ENCODE results near the gene ZC3H10.
"Not testable (repeated sequence)": the region's sequence is repeated elsewhere in the genome, so short reads cannot be mapped to it uniquely, and the experiment has no call there.

The ZC3H10 gene, protein sequence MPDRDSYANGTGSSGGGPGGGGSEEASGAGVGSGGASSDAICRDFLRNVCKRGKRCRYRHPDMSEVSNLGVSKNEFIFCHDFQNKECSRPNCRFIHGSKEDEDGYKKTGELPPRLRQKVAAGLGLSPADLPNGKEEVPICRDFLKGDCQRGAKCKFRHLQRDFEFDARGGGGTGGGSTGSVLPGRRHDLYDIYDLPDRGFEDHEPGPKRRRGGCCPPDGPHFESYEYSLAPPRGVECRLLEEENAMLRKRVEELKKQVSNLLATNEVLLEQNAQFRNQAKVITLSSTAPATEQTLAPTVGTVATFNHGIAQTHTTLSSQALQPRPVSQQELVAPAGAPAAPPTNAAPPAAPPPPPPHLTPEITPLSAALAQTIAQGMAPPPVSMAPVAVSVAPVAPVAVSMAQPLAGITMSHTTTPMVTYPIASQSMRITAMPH

DNA sequence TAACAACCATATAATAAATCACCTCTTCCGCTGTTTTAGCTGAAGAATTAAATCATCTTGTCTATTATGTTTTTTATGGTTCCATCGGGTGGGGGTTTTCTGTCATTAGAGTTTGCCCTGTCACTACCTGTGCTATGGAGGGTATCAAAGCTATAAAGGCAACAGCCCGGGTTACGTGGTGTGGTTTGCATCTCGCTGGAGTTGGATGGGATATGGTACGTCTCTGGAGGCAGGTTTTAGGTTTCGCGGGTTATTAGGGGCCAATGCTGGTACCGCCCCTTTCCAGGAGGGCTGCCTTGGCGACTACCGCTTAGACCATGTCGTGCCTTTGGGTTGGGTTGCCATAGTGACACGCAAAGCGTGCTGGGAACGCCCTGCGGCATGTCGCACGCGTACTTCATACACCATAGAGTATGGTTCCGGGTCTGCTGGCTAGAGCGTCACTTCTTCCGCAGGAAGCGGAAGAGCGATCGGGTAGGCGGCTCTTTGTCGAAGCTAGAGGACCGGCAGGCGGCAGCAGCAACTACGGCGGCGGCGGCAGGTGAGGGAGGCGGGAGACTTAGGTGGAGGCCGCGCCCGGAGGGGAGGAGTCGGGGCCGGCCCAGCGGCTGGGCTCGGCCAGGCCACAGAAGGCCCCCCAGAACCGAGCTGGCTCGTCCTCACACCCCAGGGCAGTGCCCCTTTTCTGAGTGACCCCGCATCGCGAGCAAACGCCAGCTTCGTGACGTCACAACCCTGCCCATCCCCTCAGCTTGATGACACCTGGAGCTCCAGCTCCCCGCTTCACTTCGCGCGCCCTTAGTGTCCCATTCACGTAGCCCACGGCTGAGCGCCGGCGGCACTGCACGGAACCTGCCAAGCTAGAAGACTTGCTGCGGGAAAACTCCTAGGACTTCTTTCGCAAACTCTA, at the start of gene ZC3H10:
ZC3H10 (plus strand) TSS at position 489 of the 910 bp plus-strand sequence. CDS start 2,297 bp downstream, outside the sequence.
- DNase-seq, result peak; percentile 99

DNA sequence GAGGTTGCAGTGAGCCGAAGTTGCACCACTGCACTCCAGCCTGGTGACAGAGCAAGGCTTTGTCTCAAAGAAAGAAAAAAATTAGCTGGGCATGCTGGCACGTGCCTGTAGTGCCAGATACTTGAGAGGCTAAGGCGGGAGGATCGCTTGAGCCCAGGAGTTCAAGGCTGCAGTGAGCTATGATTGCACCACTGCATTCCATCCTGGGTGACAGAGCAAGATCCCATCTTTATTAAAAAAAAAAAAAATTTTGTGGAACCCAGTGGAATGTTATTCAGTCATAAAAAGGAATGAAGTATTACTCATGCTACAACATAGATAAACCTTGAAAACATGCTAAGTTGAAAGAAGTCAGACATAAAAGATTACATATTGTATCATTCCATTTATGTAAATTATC, 46.4 kb upstream of the ZC3H10 start:
- peak; percentile 27 for DNase-seq

DNA sequence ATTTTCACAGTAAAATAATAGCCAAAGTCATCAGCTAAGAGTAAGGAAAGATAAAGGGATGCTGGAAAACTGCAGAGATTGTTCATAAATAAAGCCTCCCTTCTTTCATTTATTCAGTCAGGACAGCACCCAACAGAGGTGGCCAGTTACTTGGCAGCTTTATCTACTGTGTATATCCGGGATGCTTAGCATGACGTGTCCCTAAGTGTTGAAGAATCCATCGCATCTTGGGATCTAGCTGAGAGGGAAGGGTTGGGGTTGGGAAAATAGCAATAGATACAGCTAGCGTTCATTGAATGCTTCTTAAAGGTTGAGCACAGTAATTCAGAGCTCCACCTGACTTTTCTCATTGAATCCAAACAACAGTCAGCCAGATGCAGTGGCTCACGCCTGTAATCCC, 43.7 kb upstream of the ZC3H10 start:
- no peak for DNase-seq

DNA sequence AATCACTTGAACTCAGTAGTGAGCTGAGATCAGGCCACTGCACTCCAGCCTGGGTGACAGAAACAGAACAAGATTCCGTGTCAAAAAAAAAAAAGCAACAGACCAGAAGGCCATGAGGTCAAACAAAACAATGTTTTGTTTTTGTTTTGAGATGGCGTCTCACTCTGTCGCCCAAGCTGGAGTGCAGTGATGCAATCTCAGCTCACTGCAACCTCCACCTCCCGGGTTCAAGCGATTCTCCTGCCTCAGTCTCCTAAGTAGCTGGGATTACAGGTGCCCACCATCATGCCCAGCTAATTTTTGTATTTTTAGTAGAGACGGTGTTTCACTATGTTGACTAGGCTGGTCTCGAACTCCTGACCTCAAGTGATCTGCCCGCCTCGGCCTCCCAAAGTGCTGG, 40.1 kb upstream of the ZC3H10 start:
- not testable (repeated sequence) for DNase-seq

DNA sequence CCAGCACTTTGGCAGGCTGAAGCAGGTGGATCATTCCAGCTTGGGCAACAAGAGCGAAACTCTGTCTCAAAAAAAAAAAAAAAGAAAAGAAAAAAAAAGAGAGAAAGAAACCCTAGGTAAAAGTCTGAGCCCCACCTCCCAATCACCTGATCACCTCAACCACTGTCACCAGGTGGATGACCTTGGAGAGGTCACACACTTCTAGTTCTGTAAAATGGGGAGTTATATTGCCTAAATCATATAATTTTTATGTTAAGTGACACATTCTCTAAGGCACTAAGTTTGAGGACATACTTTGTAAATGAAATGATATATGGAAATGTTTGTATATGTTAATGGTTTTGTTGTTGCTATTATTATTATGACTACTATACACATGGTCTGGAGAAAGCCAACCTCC, 39.6 kb upstream of the ZC3H10 start:
- no peak for DNase-seq

DNA sequence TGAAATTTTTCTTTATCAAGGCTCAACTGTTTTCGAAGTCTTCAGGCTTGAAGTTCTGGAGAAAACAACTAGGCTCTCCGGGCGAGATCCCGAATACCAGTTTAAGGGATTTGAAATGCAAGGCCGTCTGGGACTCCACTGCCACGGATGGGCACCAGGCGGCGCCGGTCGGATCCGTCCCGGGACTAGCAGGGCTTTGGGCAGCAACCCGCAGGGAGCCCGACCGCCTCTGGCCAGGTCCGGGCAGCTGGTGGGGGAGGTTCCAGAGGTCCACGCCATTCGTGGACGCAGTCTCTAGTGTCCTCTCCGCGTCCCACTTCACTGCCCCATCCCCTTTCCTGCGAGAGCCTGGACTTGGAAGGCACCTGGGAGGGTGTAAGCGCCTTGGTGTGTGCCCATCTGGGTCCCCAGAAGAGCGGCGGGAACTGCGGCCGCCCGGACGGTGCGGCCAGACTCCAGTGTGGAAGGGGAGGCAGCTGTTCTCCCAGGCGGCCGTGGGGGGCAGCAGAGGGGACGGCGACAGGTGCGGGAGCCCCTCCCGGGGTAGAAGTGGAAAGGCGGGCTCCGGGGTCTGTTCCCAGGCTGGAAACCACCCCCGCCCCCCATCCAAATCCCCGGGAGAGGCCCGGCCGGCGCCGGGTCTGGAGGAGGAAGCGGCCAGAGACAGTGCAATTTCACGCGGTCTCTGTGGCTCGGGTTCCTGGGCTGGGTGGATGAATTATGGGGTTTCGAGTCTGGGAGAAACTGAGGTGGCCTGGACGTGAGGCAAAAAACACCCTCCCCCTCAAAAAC, 38.9 kb upstream of the ZC3H10 start:
- DNase-seq, result peak; percentile 56

DNA sequence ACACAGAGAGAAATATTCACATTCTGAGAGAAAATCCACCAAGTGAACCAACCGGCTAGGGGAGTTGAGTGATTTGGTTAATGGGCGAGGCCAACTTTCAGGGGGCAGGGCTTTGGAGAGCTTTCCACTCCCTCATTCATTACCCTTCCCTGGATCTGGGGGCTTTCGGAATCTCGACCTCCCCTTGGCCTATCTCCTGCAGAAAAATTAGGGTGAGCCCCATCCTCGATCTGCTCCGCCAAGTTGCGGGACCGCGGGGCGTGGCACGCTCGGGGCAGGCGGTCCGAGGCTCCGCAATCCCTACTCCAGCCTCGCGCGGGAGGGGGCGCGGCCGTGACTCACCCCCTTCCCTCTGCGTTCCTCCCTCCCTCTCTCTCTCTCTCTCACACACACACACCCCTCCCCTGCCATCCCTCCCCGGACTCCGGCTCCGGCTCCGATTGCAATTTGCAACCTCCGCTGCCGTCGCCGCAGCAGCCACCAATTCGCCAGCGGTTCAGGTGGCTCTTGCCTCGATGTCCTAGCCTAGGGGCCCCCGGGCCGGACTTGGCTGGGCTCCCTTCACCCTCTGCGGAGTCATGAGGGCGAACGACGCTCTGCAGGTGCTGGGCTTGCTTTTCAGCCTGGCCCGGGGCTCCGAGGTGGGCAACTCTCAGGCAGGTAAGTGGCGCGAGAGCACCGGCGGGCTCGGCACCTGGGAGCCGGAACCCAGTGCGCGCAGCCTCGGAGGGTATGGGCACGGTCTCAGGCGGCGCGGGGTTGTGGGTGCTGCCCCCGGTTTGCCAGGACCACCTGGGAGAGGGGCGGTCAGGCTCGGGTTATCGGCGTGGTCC, 38.1 kb upstream of the ZC3H10 start, which contains the start of gene ERBB3:
ERBB3 (plus strand) TSS at position 443 of the 833 bp plus-strand sequence; CDS start at position 579, 136 bp downstream.
- peak; percentile 77 for DNase-seq

DNA sequence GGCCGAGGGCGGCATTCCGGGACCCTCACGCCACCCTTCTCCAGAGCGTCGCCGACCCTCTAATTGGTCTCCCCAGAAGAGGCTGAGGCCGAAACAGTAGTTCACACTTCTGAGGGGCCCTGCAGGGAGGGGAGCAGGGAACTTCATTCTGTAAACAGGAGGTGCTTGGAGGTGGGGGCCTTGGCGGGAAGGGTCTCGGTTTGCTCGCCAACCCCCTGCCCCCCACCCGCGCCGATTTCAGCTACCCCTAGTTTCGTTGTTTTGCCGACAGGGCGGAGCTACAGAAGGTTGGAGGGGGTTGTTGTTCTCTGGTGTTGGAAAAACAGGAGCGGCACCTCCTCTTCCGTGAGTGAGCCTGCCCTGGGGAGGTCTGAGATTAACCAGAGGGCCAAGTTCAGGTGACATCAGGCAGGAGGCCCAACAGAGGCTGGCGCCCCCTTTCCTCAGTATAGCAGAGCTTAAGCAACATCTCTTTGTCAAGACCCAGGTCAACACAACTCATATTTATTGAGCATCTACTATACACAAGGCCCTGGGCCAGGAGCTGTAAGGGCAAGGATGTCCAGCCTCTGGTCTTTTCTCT, 37.4 kb upstream of the ZC3H10 start:
- DNase-seq, result no peak

DNA sequence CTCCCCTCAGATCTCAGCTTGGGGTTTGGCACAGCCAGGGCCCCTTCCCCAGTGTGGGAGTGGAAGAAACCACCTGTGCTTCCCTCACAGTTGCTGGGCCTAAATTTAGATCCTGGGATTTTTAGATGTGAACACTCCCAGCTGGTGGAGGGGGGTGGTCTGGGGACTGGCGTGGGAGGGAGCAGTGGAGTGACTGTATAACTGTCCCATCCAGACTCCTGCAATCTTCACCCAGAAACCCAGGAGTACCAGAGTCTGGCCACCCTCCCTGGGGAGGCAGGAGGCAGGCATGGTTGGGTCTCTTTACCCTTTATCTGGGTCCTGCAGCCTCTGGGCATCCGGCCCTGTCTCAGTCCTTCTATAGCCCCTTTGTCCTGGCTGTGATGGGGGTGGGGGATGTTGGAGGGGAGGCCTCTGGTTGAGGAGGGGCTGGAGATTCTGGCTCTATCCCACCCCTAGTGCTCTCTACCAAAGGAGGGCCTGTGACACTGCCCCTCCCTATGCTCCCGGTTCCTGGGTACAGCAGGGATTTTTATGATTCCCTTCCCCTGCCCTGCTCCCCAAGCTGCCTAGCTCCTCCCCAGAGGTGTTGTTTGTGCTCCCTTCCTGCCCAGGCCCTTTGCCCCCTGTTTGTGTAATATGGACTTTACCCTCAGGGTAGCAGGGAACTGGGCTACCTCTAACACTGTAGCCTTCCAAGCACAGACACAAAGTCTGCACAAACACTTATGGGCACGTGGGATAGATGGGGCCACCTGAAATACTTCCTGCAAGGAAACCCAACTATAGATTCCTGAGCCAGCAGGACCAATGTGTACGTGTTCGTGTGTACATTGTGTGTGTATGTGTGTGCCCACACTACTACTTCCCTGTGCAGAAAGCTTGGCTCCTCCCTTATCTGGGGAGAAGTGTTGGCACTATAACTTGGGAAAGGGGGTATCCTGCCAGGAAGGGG, 36.4 kb upstream of the ZC3H10 start:
- no peak for DNase-seq

DNA sequence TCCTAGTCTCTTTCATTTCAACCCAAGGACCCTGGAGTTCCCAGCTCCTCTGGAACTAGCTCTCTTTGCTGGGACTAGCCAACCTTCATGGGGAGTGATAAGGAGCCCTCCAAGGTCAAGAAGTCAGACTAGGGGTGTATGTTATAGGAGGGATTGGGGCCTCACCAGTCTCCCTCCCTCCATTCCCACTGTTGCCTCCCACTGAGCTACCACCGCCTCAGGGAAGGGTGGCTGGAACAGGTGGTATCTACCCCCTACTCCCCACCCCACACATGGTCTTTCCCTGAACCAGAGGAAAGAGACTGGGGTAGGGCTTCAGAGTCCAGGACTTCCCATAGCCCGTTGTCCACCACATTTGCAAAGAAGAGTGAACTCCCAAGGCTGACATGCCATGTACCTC, 35.7 kb upstream of the ZC3H10 start:
- DNase-seq, result no peak

DNA sequence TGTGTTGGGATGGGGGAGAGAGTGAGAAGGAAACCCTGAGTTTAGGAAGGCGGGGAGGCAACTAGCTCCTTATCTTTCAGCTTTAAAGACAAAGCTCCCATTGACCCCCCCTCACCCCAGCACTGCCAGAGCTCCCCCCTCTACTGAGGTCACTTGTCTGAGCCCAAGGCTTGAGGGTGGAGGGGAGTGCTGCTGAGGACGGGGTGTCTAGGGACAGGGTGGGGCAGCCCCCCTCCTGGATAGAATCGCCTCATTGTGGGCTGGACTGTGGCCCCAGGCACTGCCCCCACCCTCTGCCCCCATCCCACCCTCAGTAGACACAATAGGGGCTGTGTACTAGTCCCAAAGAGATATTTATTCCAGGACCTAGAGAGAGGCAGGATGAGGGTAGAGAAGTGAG, 35.1 kb upstream of the ZC3H10 start:
- no peak for DNase-seq

DNA sequence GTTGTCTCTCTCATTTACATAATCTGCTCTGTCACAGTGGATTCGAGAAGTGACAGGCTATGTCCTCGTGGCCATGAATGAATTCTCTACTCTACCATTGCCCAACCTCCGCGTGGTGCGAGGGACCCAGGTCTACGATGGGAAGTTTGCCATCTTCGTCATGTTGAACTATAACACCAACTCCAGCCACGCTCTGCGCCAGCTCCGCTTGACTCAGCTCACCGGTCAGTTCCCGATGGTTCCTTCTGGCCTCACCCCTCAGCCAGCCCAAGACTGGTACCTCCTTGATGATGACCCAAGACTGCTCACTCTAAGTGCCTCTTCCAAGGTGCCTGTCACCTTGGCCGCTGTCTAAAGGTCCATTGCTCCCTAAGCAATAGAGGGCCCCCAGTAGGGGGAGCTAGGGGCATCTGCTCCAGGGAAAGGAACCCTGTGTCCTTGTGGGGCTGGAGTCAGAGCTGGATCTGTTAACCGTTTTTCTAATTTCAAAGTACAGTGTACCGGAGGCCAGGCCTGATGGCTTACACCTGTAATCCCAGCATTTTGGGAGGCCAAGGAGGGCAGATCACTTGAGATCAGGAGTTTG, 33.0 kb upstream of the ZC3H10 start:
- DNase-seq, result no peak

DNA sequence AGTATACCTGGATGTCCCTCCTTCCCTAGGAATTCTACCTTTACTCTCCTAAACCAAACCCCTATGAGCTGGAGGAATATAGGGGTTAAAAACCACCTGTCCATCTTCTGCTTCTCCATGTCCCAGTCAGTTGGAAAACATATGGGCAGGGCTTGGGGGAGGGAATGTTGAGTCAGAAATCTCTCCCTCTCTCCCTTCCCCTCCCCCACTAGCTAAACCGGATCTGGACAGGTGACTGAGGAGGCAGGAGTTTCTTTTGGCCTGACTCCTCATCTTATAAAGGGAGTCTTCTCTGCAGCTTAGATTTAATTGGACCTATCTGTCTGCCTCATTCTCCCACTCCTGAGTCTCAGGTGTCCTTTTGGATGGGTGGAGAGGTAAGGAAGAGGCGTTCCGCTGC, 32.0 kb upstream of the ZC3H10 start:
- DNase-seq, result no peak

DNA sequence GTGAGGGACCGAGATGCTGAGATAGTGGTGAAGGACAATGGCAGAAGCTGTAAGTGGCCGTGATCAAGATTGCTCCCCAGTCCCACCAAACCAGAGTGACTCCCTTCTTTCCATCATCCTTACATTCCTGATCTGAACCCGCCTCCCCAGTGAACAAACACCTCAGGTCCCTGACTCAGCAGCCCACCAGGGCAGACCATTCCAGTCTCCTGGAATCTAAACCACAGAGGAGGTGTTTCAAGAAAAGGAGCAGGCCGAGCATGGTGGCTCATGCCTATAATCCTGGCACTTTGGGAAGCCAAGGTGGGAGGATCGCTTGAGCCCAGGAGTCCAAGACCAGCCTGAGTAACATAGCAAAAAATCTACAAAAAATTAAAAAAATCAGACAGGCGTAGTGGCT, 31.5 kb upstream of the ZC3H10 start:
- no peak for DNase-seq

DNA sequence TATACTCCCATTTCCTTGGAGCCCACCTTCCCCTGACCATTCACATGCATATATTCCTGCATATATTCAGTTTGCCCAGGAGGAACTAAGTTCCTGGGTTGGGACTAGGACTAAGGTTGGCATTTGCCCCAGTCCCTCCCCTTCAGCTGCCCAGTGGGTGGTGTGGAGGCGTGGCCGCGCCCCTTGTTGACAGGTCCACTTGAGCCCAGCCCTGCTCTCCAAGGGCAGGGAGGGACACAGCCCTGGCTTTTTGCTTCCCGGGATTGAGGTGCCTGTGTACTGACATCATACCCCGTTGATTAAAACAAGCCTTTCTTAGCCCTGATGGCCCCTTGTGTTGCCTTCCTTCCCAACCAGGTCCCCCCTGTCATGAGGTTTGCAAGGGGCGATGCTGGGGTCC, 30.8 kb upstream of the ZC3H10 start:
- DNase-seq, result no peak

DNA sequence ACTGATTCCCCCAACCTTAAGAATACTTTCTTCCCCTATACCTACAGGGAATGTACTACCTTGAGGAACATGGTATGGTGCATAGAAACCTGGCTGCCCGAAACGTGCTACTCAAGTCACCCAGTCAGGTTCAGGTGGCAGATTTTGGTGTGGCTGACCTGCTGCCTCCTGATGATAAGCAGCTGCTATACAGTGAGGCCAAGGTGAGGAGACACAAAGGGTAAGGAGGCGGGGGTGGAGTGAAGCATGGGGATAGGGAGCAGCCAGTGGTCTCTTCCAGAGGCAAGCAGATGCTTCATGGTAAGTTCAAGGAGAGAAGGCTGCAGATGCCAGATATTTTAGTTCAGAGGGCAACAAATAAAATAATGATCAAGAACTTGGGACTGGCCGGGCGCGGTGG, 20.3 kb upstream of the ZC3H10 start:
- no peak for DNase-seq

DNA sequence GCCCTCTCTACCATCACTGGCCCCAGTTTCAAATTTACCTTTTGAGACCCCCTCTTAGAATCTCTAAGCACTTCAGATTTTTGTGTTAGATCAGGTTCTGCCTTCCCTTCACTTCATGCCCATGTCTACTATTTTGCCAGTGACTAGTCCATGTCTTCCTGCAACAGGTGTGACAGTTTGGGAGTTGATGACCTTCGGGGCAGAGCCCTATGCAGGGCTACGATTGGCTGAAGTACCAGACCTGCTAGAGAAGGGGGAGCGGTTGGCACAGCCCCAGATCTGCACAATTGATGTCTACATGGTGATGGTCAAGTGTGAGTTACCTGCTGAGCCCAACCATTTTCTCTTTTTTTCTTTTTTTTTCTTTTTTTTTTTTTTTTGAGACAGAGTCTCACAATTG, 19.5 kb upstream of the ZC3H10 start:
- DNase-seq, result no peak

DNA sequence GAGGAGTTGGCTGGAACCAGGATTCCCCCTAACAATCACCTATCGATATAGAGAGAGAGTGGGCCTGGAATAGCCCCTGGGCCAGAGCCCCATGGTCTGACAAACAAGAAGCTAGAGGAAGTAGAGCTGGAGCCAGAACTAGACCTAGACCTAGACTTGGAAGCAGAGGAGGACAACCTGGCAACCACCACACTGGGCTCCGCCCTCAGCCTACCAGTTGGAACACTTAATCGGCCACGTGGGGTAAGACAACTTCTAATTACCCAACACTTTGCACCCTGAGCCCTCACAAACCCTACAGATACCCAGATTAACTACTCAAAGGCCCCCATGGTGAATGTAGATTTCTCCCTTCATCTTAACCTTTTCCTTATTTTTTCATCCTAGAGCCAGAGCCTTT, 18.3 kb upstream of the ZC3H10 start:
- no peak for DNase-seq

DNA sequence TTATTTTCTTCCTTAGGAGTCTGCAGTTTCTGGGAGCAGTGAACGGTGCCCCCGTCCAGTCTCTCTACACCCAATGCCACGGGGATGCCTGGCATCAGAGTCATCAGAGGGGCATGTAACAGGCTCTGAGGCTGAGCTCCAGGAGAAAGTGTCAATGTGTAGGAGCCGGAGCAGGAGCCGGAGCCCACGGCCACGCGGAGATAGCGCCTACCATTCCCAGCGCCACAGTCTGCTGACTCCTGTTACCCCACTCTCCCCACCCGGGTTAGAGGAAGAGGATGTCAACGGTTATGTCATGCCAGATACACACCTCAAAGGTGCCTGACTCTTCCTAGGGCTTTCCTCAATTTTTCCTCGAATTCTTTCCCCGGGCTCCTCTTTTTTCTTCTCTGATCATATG, 17.0 kb upstream of the ZC3H10 start:
- DNase-seq, result no peak

DNA sequence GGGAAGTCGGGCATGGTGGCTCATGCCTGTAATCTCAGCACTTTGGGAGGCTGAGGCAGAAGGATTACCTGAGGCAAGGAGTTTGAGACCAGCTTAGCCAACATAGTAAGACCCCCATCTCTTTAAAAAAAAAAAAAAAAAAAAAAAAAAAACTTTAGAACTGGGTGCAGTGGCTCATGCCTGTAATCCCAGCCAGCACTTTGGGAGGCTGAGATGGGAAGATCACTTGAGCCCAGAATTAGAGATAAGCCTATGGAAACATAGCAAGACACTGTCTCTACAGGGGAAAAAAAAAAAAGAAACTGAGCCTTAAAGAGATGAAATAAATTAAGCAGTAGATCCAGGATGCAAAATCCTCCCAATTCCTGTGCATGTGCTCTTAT, 15.4 kb upstream of the ZC3H10 start:
- DNase-seq, result no peak

All from fibroblast of skin of right quadriceps (primary cell).